HG03280 (cell line): Measurements from ENCODE around the gene RDH16.
"Not testable (repeated sequence)": the region's sequence is repeated elsewhere in the genome, so short reads cannot be mapped to it uniquely, and the experiment has no call there.

Experiments used
- ATAC-seq: cut with Tn5 transposase; IDR thresholded peaks from one replicate; pipeline ENCODE4 v1.9.1; 2021; ENCODE audit warnings: mild to moderate bottlenecking, moderate library complexity; ENCODE audit not compliant: unreplicated experiment

Gene RDH16

GRCh38 chr12:56989861-56990610, 32.6 kb upstream of the RDH16 start:
- ATAC-seq = no peak

DNA sequence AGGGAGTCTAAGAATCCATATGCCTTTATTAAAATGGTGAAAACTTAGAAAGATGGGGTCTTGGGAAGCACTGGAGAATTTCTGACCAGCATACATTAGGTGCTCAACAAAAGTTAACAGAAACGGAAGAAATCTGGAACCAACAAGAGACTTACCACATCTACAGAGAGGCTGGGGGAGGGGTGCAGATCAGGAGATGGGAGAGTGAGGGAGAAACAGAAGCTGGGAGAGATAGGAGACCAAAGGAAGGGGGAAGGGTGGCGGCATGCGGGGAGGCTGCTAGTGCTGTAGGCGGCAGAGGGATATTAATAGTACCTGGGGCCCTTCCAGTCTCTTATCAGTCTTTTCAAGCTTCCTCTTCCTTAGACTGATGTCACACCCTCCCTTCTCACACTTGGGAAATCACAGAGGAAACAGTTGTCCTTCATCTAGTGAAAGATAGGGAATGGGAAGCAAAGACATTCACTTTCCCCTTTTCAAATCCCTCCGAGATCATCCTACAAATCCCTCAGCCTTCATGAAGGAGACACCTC, 30.9 kb upstream of the RDH16 start:
- no peak for ATAC-seq

- no peak for ATAC-seq
Observed at GRCh38 chr12:56987551-56988053, 30.2 kb upstream of the RDH16 start.

DNA sequence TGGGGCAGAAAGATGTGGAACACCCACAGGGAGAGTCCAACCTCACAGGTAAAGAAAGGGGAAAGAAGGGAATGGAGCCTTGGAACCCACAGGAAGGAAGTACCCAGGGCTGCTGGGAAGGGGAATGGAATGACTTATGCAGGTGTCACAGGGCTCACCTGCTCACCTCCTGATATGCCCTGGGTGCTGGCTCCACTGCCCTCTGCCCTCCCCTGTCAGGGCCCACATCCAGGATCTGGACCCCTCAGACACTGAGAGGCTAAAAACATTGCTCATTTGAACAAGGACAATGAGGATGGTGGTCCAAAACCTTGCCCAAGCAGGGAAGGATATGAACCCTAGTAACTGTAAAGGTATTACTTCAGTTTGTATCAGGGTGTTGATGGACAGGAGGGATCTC, 29.6 kb upstream of the RDH16 start:
- ATAC-seq = no peak

GRCh38 chr12:56985714-56986113, 28.3 kb upstream of the RDH16 start:
- ATAC-seq = not testable (repeated sequence)

DNA sequence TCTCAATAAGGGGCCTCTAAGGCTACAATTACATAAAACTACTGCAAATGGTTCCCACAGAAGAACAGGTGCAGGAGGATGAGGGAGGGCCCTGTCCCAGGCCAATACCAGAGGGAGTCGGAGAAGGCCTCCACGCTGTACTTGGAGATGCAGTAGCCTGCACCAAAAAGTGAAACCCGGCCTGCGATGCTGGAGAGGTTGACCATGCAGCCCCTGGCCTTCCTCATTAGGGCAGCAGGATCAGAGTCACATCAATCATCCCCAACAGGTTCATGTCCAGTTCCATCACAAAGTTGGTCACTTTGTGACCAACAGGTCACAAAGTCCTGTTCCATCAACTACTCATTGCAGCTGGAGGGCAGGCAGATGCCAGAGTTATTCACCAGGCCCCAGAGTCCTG, 26.0 kb upstream of the RDH16 start:
- ATAC-seq = no peak

DNA sequence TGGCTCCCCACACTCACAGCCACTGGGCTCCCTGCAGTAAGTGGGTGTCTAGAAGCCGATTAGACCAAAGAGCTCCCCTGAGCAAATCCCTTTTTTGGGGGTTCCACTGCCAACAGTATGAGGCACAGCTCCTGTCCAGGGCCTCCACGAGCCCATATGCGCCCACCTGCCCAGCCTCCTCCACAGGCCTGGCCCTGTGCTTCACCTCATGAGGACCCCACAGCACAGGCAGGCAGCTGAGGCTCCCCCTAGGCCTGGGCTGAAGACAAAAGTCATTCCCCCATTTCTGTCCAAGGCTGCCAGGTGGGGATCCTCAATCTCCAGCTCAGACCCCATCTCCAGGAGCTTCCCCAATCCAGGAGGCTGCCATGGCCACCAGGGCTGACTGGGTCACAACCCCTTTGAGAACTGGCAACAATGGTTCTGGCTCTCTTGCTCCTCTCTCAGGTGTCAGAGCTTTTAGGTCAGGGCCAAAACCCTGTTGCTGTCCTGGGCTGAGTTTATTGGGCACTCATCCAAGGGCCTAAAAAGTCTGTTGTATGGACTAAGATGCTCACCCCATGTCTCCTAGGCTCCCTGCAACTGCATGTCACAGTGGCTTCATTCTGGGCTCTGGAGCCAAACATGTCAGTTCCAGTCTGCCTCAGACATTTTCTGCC, 25.3 kb upstream of the RDH16 start:
- not testable (repeated sequence) for ATAC-seq

DNA sequence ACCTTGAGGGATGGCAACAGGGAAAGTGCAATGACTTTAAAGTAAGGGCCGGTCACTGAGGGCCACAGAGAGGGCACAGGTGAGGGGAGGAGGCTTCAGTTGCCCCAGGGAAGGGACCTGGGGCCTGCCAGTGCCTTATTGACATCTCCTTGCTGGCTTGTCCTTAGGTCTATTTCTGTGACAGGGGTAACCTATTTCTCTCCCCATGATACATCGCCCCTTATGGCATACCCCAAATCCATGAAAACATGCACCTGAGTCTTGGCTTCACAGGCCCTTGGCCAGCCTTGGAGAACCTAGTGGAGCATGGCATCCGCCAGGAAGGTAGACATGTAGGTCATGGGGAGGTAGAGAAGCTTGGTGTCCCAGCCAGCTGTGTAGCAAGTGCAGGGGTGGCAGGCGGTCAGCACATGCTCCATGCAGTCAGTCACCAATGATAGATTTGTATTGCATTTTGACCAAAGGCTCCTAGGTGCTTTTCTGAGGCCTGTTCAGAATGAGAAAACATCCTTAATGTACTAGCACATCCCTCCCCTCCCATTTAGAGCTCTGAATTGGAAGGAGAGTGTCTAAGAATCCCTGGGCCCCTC, 23.6 kb upstream of the RDH16 start:
- ATAC-seq = no peak

- ATAC-seq = no peak
Observed at GRCh38 chr12:56980268-56980667, 22.9 kb upstream of the RDH16 start.

DNA sequence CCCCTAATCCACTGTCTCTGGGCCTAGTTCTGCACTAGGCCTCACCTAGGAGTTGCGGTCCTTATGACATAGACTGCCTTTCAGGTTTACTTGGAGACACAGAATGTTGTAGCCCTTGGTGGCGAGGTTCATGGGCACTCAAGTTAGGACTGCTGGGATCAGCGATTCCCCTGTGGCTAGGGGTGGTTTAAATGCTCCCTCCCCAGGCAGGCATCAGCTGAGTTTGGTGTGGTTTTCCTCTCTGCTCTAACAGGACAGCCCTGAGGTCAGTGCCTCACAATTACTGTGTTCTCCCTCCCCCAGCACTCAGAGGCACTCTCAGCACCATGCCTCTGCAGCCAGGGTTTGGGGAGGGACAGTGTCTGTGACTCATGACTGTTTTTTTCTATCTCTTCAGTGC, 22.2 kb upstream of the RDH16 start:
- no peak for ATAC-seq

- no peak for ATAC-seq
Observed at GRCh38 chr12:56978397-56979138, 21.2 kb upstream of the RDH16 start.

- ATAC-seq = not testable (repeated sequence)
Observed at GRCh38 chr12:56977361-56977760, 20.0 kb upstream of the RDH16 start.

DNA sequence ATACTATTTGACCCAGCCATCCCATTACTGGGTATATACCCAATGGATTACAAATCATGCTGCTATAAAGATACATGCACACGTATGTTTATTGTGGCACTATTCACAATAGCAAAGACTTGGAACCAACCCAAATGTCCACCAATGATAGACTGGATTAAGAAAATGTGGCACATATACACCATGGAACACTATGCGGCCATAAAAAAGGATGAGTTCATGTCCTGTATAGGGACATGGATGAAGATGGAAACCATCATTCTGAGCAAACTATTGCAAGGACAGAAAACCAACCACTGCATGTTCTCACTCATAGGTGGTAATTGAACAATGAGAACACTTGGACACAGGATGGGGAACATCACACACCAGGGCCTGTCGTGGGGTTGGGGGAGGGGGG, 16.8 kb upstream of the RDH16 start:
- ATAC-seq = not testable (repeated sequence)

DNA sequence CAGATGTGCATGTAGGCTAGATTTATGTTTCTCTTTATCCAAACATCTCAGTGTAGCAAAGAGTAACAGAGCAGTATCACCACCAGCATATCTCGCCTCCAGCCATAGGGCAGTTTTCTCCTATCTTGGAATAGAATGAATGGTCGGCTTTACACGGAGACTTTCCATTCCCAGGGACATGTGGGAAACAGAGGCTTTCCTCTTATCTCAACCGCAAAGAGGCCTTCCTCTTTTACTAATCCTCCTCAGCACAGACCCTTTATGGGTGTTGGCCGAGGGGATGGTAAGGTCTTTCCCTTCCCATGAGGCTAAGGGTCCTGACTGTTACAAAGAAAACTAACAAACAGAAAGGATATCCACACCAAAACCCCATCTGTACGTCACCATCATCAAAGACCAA, 11.5 kb upstream of the RDH16 start:
- ATAC-seq = not testable (repeated sequence)

GRCh38 chr12:56965997-56966642, 8.7 kb upstream of the RDH16 start:
- not testable (repeated sequence) for ATAC-seq

DNA sequence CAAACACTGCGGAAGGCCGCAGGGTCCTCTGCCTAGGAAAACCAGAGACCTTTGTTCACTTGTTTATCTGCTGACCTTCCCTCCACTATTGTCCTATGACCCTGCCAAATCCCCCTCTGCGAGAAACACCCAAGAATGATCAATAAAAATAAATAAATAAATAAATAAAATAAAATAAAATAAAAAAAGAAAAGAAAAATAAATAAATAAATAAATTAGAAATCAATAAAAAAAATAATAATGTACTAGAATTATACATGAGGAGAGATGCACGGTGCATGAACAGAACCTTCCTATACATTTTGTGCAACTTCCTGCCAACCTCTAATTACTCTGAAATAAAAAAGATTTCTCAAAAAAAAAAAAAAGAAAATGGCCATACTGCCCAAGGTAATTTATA, 7.7 kb upstream of the RDH16 start:
- ATAC-seq = not testable (repeated sequence)

DNA sequence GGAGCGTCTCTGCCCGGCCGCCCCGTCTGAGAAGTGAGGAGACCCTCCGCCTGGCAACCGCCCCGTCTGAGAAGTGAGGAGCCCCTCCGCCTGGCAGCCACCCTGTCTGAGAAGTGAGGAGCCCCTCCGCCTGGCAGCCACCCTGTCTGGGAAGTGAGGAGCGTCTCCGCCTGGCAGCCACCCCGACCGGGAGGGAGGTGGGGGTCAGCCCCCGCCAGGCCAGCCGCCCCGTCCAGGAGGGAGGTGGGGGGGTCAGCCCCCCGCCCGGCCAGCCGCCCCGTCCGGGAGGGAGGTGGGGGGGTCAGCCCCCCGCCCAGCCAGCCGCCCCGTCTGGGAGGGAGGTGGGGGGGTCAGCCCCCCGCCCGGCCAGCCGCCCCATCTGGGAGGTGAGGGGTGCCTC, 6.1 kb upstream of the RDH16 start:
- ATAC-seq = not testable (repeated sequence)

GRCh38 chr12:56962247-56962646, 4.8 kb upstream of the RDH16 start:
- not testable (repeated sequence) for ATAC-seq

- ATAC-seq = no peak
Observed at GRCh38 chr12:56958422-56958821, 1.0 kb upstream of the RDH16 start.

DNA sequence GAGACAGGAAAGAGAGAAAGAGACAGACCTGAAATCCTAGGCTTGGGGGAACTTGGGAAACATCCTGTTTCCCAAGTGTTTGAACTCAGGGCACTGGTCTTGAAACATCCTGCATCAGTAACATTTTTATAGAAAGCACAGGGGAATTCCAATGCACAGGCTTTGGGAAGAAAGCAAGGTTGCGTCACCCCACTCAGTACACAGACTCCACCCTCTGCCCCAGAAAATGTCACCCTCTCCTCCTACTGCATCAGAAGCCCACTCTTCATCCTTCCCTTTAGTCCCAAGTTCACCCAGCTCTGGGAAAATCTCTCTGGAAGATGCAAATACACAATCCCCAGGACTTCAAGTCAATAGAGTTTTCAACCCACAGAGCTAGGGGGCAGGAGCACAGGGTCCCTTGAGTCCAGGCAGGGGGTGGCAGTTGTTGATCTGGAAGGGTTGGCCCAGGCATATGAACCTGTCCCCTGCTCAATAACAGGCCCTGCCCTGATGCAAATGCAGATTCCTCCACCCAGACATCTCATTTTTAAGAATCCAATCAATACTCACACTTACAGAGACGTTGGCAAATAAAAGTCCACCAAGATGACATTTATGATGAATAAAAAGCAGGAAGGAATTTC, 1.7 kb downstream of the RDH16 start:
- no peak for ATAC-seq
